Neural progenitor cell (in vitro differentiated cells): Measurements from ENCODE around the gene ALK. TPM values are rescaled to one million over a fixed set of nuclear protein-coding genes. Genes with fewer than 3 reads are reported as not detected.
A peak's percentile ranks its signal among the peaks of the same experiment; 100 is the strongest.

Source experiments
- DNase-seq: peaks from one replicate; pipeline ENCODE4 v3.0.0-alpha.2; 2016; ENCODE audit warnings: low spot score
- H2AFZ ChIP-seq: fragments of 200-600 bp; sonication (generic); replicated peaks from 2 replicates; pipeline ENCODE4 v1.6.1; 2016; ENCODE audit warnings: antibody characterized with exemption
- H3F3A ChIP-seq: fragments of 200-600 bp; sonication (generic); 2 replicates; pipeline ENCODE4 v1.6.1; 2016; ENCODE audit warnings: antibody characterized with exemption, low read depth
- H3K27ac ChIP-seq: fragments of 200-600 bp; sonication (generic); 2 replicates; pipeline ENCODE4 v1.5.1; 2016; ENCODE audit warnings: mild to moderate bottlenecking
- H3K27me3 ChIP-seq: fragments of 200-600 bp; sonication (generic); 2 replicates; pipeline ENCODE4 v1.6.1; 2016; ENCODE audit warnings: mild to moderate bottlenecking, moderate library complexity
- H3K36me3 ChIP-seq: fragments of 200-600 bp; sonication (generic); 2 replicates; pipeline ENCODE4 v1.5.1; 2016
- H3K4me1 ChIP-seq: fragments of 200-600 bp; sonication (generic); 2 replicates; pipeline ENCODE4 v1.6.1; 2016; ENCODE audit warnings: mixed run types
- H3K4me2 ChIP-seq: fragments of 200-600 bp; sonication (generic); 2 replicates; pipeline ENCODE4 v1.6.1; 2016
- H3K4me3 ChIP-seq: fragments of 200-600 bp; sonication (generic); 2 replicates; pipeline ENCODE4 v1.5.1; 2016
- H3K79me2 ChIP-seq: fragments of 200-600 bp; sonication (generic); 2 replicates; pipeline ENCODE4 v1.6.1; 2016; ENCODE audit warnings: low read depth
- H3K9ac ChIP-seq: fragments of 200-600 bp; sonication (generic); 2 replicates; pipeline ENCODE4 v1.6.1; 2016
- H3K9me3 ChIP-seq: fragments of 200-600 bp; sonication (generic); 2 replicates; pipeline ENCODE4 v1.5.1; 2016; ENCODE audit warnings: low read depth
- H4K20me1 ChIP-seq: fragments of 200-600 bp; sonication (generic); 2 replicates; pipeline ENCODE4 v1.6.1; 2016; ENCODE audit warnings: low read depth
- H3K27ac Mint-ChIP-seq: 3 replicates; pipeline ENCODE4 v1.8.0; 2021; ENCODE audit warnings: mixed read lengths
- H3K27me3 Mint-ChIP-seq: 2 replicates; pipeline ENCODE4 v1.8.0; 2022; ENCODE audit warnings: low read depth, mild to moderate bottlenecking, inconsistent platforms, moderate library complexity, mixed read lengths; ENCODE audit not compliant: insufficient read depth
- H3K36me3 Mint-ChIP-seq: 3 replicates; pipeline ENCODE4 v1.8.0; 2021; ENCODE audit warnings: mixed read lengths
- H3K4me1 Mint-ChIP-seq: 3 replicates; pipeline ENCODE4 v1.8.0; 2021; ENCODE audit warnings: mixed read lengths
- H3K4me3 Mint-ChIP-seq: 3 replicates; pipeline ENCODE4 v1.8.0; 2021; ENCODE audit warnings: mild to moderate bottlenecking, moderate library complexity, mixed read lengths
- H3K9me3 Mint-ChIP-seq: 3 replicates; pipeline ENCODE4 v1.8.0; 2020; ENCODE audit warnings: mixed read lengths
- CTCF ChIP-seq: fragments of 200-600 bp; sonication (generic); IDR thresholded peaks from 2 replicates; pipeline ENCODE4 v1.5.1; 2017; ENCODE audit warnings: antibody characterized with exemption, mild to moderate bottlenecking
- EZH2 ChIP-seq: fragments of 200-600 bp; sonication (generic); IDR thresholded peaks from 2 replicates; pipeline ENCODE4 v1.6.1; 2017; ENCODE audit warnings: antibody characterized with exemption, mild to moderate bottlenecking, moderate library complexity
- EZH2phosphoT487 ChIP-seq: fragments of 200-600 bp; sonication (generic); IDR thresholded peaks from 2 replicates; pipeline ENCODE4 v1.6.1; 2017; ENCODE audit warnings: antibody characterized with exemption
- total RNA-seq: library from RNA; depleted of rRNA; stranded (reverse); fragments of >200 nt; gene quantifications from 2 replicates; pipeline ENCODE4 v1.2.3, GENCODE V29; 2015; ENCODE audit warnings: low replicate concordance

ALK gene
- total RNA-seq, 1 donor from 2014 or later, result not detected

DNA sequence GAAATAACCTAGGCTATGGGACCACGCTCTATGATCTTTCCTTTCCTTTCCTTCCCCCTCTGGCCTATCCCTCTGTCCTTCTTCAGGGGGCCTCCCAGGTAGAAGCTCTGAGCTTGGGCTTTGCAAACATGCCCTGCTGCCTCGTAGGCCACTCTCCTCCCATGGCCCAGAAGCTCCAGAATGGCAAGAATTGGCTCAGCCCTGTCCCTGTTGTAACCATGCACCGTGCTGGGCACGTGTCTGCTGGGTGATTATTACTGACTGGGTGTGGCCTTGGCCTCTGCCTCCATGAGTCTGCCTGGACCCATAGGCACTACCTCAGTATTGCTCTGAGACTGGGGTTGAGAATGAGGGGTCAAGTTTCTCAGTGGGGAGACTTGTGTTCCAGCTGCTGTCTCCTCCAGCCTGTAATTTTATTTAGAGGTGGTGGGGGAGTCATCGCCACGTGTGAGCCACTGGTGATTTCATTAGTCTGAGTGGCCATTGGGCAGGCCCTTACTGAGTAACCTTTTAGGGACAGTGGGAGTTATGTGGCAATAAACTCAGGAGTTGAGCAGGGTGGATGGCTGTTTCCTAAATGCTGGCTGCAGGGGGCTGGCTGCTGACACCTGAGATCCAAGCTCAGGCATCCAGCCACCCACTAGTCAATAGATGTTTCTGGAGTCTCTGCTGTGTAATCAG, 648.2 kb downstream of the ALK start:
- no peak for DNase-seq
- no peaks in the 10 kb centered on the region for H4K20me1 ChIP-seq
- H3K9ac ChIP-seq, result no peak overlapping the region
- Mint-ChIP-seq H3K27ac (peak overlapping the region; percentile 13), H3K4me3 (no peak overlapping the region), H3K9me3 (no peaks in the 10 kb centered on the region), H3K4me1 (peaks cover 22% of the 10 kb centered on the region), H3K27me3 (peaks cover 4% of the 10 kb centered on the region), H3K36me3 (no peaks in the 10 kb centered on the region)
- H3K79me2 ChIP-seq, result no peaks in the 10 kb centered on the region
- no peak overlapping the region for H3K4me2 ChIP-seq
- H2AFZ ChIP-seq, result no peak overlapping the region
- no peaks in the 10 kb centered on the region for H3K36me3 ChIP-seq
- no peak overlapping the region for H3K27ac ChIP-seq
- no peak overlapping the region for H3K4me3 ChIP-seq
- no peaks in the 10 kb centered on the region for H3K27me3 ChIP-seq
- no peaks in the 10 kb centered on the region for H3F3A ChIP-seq
- no peaks in the 10 kb centered on the region for H3K9me3 ChIP-seq
- no peaks in the 10 kb centered on the region for H3K4me1 ChIP-seq
- no peak for TF ChIP-seq EZH2phosphoT487
- TF ChIP-seq EZH2, result no peak
- TF ChIP-seq CTCF, result no peak

- no peaks in the 10 kb centered on the region for H3K79me2 ChIP-seq
- TF ChIP-seq CTCF (no peak), EZH2phosphoT487 (no peak), EZH2 (no peak)
Observed at GRCh38 chr2:29272311-29272710, 649.1 kb downstream of the ALK start.

DNA sequence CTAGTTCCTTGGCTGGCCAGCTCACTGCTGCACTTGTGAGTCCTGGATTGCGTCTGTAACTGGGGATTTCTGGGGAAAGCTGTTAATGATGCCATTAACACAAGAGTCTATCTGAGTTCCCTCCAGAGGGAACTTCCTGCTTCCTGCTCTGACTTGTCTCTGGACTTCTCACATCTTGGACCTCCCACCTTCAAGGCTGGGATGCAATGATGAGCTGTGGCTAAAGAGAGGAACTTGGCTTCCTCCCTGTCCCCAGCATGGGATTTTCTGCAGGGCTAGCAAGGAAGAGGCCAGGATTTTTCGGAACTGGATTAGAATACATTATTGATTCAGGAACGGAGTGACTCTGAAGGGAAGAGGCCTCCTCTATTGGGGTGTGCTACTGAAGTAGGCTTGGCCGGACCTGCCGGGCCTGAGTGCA, 650.7 kb downstream of the ALK start:
- no peak overlapping the region for H3K4me3 Mint-ChIP-seq

More at GRCh38 chr2:29272311-29272710, 649.1 kb downstream of the ALK start:
- Mint-ChIP-seq H3K27me3 (peaks cover 4% of the 10 kb centered on the region), H3K27ac (no peak overlapping the region), H3K4me1 (peaks cover 30% of the 10 kb centered on the region), H3K9me3 (peaks cover 1% of the 10 kb centered on the region), H3K36me3 (peaks cover 2% of the 10 kb centered on the region), H3K4me3 (no peak overlapping the region)
- H2AFZ ChIP-seq, result no peak overlapping the region
- no peaks in the 10 kb centered on the region for H3K27me3 ChIP-seq
- H4K20me1 ChIP-seq, result no peaks in the 10 kb centered on the region
- H3K4me1 ChIP-seq, result peaks cover 6% of the 10 kb centered on the region
- no peaks in the 10 kb centered on the region for H3K36me3 ChIP-seq
- no peak overlapping the region for H3K4me2 ChIP-seq
- no peak overlapping the region for H3K9ac ChIP-seq
- H3K9me3 ChIP-seq, result no peaks in the 10 kb centered on the region
- no peak for DNase-seq
- H3K27ac ChIP-seq, result no peak overlapping the region
- no peak overlapping the region for H3K4me3 ChIP-seq
- H3F3A ChIP-seq, result peaks cover 6% of the 10 kb centered on the region

More for the DNA sequence above, 650.7 kb downstream of the ALK start:
- peaks cover 2% of the 10 kb centered on the region for H3K27me3 Mint-ChIP-seq
- Histone ChIP-seq H3K27ac (no peak overlapping the region), H3K36me3 (no peaks in the 10 kb centered on the region), H3K4me3 (no peak overlapping the region), H3K4me2 (no peak overlapping the region), H4K20me1 (no peaks in the 10 kb centered on the region), H3K9ac (no peak overlapping the region), H3K27me3 (no peaks in the 10 kb centered on the region), H3F3A (peaks cover 6% of the 10 kb centered on the region), H3K9me3 (no peaks in the 10 kb centered on the region), H3K79me2 (no peaks in the 10 kb centered on the region), H3K4me1 (peaks cover 7% of the 10 kb centered on the region), H2AFZ (no peak overlapping the region)
- H3K36me3 Mint-ChIP-seq, result peaks cover 2% of the 10 kb centered on the region
- TF ChIP-seq CTCF (no peak), EZH2phosphoT487 (no peak), EZH2 (no peak)
- peaks cover 5% of the 10 kb centered on the region for H3K9me3 Mint-ChIP-seq
- no peak overlapping the region for H3K27ac Mint-ChIP-seq
- no peak for DNase-seq
- H3K4me1 Mint-ChIP-seq, result peaks cover 33% of the 10 kb centered on the region
